Measurements from ENCODE around the gene HOMER2. TPM values are rescaled to one million over a fixed set of nuclear protein-coding genes. Genes with fewer than 3 reads are reported as not detected.

HOMER2 gene
- total and polyA plus RNA-seq, 2 donors (not counting 3 experiments of a cell fraction or from before 2014, with no cell fraction given), result 0.60 to 0.68 TPM

DNA sequence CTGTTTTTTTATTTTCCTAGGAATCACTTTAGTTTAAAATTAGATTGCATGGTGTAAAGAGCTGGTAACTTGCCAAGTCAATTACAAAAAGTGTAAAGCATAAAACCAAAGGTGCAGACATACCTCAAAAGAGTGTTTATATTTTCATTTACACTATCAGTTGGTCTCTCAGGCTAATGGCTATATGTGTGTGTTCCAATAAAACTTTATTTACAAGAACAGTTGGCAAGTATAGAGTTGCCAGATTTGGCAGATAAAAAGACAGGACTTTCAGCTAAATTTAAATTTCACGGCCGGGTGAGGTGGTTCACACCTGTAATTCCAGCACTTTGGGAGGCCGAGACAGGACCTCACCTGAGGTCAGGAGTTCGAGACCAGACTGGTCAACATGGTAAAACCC is 41.1 kb downstream of the HOMER2 start:
- Histone ChIP-seq H3K9me1 (replicated peaks; ENCODE audit: control insufficient read depth, extremely low read depth, insufficient read depth, low read length) (no peaks in the 10 kb centered on the region), H3K27ac (ENCODE audit: insufficient read depth, low read depth, low read length) (no peak overlapping the region), H2AFZ (ENCODE audit: low read depth, low read length) (no peak overlapping the region), H3K9ac (replicated peaks; ENCODE audit: extremely low read depth, insufficient read depth, low read length) (no peak overlapping the region), H3K4me2 (ENCODE audit: insufficient read depth, low read length) (no peak overlapping the region), H3K4me1 (ENCODE audit: control insufficient read depth, extremely low read depth, insufficient read depth, low read length) (no peaks in the 10 kb centered on the region), H3K27me3 (ENCODE audit: control insufficient read depth in 2 of 2, insufficient read depth in 2 of 2, low read length in 2 of 2) (no peaks in the 10 kb centered on the region), H3K36me3 (ENCODE audit: control insufficient read depth in 2 of 2, extremely low read depth in 1 of 2, insufficient read depth in 2 of 2, low read length in 2 of 2) (no peaks in the 10 kb centered on the region), H3K4me3 (replicated peaks in 1 of 3; ENCODE audit: insufficient read depth in 1 of 3, low read depth in 1 of 3, low read length in 3 of 3) (no peak overlapping the region), H4K20me1 (replicated peaks; ENCODE audit: control insufficient read depth, extremely low read depth, insufficient read depth, low read length) (no peaks in the 10 kb centered on the region), H3K79me2 (ENCODE audit: control insufficient read depth, insufficient read depth, low read length) (no peaks in the 10 kb centered on the region), H3K9me3 (replicated peaks; ENCODE audit: control insufficient read depth, insufficient read depth, low read length) (no peaks in the 10 kb centered on the region)
- POLR2A ChIA-PET, result no interaction called here
- dilution Hi-C loops (cut with MboI; ENCODE audit: extremely low pct_ligation_motif_present, low sequenced_read_pairs), result no loop called here
- no peak for DNase-seq (ENCODE audit: low read depth, low spot score)
- CTCF ChIA-PET, result no interaction called here
- no peak for TF ChIP-seq CTCF (IDR thresholded peaks at IDR 0.05; ENCODE audit: extremely low read depth in 1 of 2, insufficient read depth in 1 of 2, low read depth in 1 of 2, low read length in 2 of 2)
- TF ChIP-seq MYC (IDR thresholded peaks at IDR 0.05; ENCODE audit: low read depth, low read length), result no peak
- TF ChIP-seq JUN (IDR thresholded peaks at IDR 0.05; ENCODE audit: borderline replicate concordance, insufficient read depth, insufficient read length, low read depth), result no peak
- TF ChIP-seq FOS (IDR thresholded peaks at IDR 0.05; ENCODE audit: borderline replicate concordance, insufficient read depth, low read length), result no peak
- no peak for TF ChIP-seq MAX (IDR thresholded peaks at IDR 0.05; ENCODE audit: insufficient read depth, insufficient read length)
- no peak for TF ChIP-seq EZH2 (IDR thresholded peaks at IDR 0.05; ENCODE audit: borderline replicate concordance, low read depth, low read length, severe bottlenecking)
- TF ChIP-seq GATA2 (IDR thresholded peaks at IDR 0.05; ENCODE audit: insufficient read depth, insufficient read length, low read depth, low read length), result no peak
- no peak for TF ChIP-seq POLR2A (IDR thresholded peaks at IDR 0.05; ENCODE audit: low read depth, low read length)
- no peak for TF ChIP-seq POLR2AphosphoS5 (IDR thresholded peaks at IDR 0.05; ENCODE audit: insufficient read depth, low read depth, low read length)
- BruUV-seq (replicated peaks), result no TSS peak
- no peak for FAIRE-seq
- intact Hi-C loops (cut with micrococcal nuclease), result no loop called here

All from endothelial cell of umbilical vein (primary cell).